PC-9 (cell line): ENCODE data around the gene CDK5R1. TPM values are rescaled to one million over a fixed set of nuclear protein-coding genes. Genes with fewer than 3 reads are reported as not detected.

Source experiments
- BruUV-seq: library from RNA; stranded (reverse); fragments of 400-500 nt; replicated peaks from 2 replicates; lab custom pipeline; 2021; lab: Mats Ljungman, UMichigan
- CTCF ChIA-PET: fragments of 300-600 bp; sonication (Branson Sonifier 250); formaldehyde crosslinking; loops from one replicate; lab custom pipeline; 2022; ENCODE audit warnings: antibody characterized with exemption; lab: Charles Lee
- POLR2A ChIA-PET: fragments of 300-600 bp; sonication (Branson Sonifier 250); formaldehyde crosslinking; loops from one replicate; lab custom pipeline; 2022; ENCODE audit warnings: antibody characterized with exemption; ENCODE audit not compliant: unreplicated experiment; lab: Charles Lee
- DNase-seq, 2 experiments: peaks; one replicate each; pipeline versions ENCODE4 v3.0.0 to v3.0.0-alpha.2; 2015 to 2022; ENCODE audit warnings: mixed read lengths in 1 of 2
- H2AFZ ChIP-seq: fragments of 200-600 bp; sonication (generic); 2 replicates; pipeline ENCODE4 v1.8.1; 2017; ENCODE audit warnings: antibody characterized with exemption
- H3F3A ChIP-seq: fragments of 200-600 bp; sonication (generic); 2 replicates; pipeline ENCODE4 v1.8.1; 2017; ENCODE audit warnings: antibody characterized with exemption, mild to moderate bottlenecking, low read depth; ENCODE audit not compliant: insufficient read depth
- H3K27ac ChIP-seq: fragments of 200-600 bp; sonication (generic); 2 replicates; pipeline ENCODE4 v1.6.1; 2016; ENCODE audit warnings: mixed run types
- H3K27me3 ChIP-seq: fragments of 200-600 bp; sonication (generic); 2 replicates; pipeline ENCODE4 v1.6.1; 2016; ENCODE audit warnings: low read depth, mixed run types; ENCODE audit not compliant: insufficient read depth
- H3K36me3 ChIP-seq: fragments of 200-600 bp; sonication (generic); 2 replicates; pipeline ENCODE4 v1.6.1; 2016; ENCODE audit warnings: low read depth, mixed run types
- H3K4me1 ChIP-seq: fragments of 200-600 bp; sonication (generic); replicated peaks from 2 replicates; pipeline ENCODE4 v1.6.1; 2016; ENCODE audit warnings: mixed run types; ENCODE audit not compliant: insufficient read depth
- H3K4me2 ChIP-seq: fragments of 200-600 bp; sonication (generic); 2 replicates; pipeline ENCODE4 v1.6.1; 2017; ENCODE audit warnings: mixed run types
- H3K4me3 ChIP-seq: fragments of 200-600 bp; sonication (generic); 2 replicates; pipeline ENCODE4 v1.6.1; 2016; ENCODE audit warnings: mixed run types
- H3K79me2 ChIP-seq: fragments of 200-600 bp; sonication (generic); 2 replicates; pipeline ENCODE4 v1.6.1; 2017; ENCODE audit warnings: low read depth, mixed run types
- H3K9me2 ChIP-seq: fragments of 200-600 bp; sonication (generic); 2 replicates; pipeline ENCODE4 v1.8.1; 2017; ENCODE audit warnings: mild to moderate bottlenecking; ENCODE audit not compliant: insufficient read depth
- H3K9me3 ChIP-seq: fragments of 200-600 bp; sonication (generic); 2 replicates; pipeline ENCODE4 v1.8.1; 2016; ENCODE audit warnings: low read depth; ENCODE audit not compliant: insufficient read depth
- H4K20me1 ChIP-seq: fragments of 200-600 bp; sonication (generic); 2 replicates; pipeline ENCODE4 v1.8.1; 2017; ENCODE audit not compliant: insufficient read depth
- EZH2 ChIP-seq: fragments of 200-600 bp; sonication (generic); IDR thresholded peaks from 2 replicates; pipeline ENCODE4 v1.8.0; 2017; ENCODE audit warnings: antibody characterized with exemption, low read depth
- intact Hi-C: fragments of 100-400 bp; cut with micrococcal nuclease; formaldehyde crosslinking; loops from one replicate; pipeline ENCODE4 v1.10.0; 2022; ENCODE audit not compliant: unreplicated experiment
- total RNA-seq: library from RNA; stranded (reverse); gene quantifications from 2 replicates; pipeline ENCODE4 v1.2.3, GENCODE V29; 2021
- TF ChIP-seq, protein P1 (sequence below): fragments of 200-600 bp; sonication (generic); conservative IDR thresholded peaks from 2 replicates; pipeline ENCODE4 v1.6.1; 2017; ENCODE audit warnings: mixed run types, antibody characterized with exemption, mild to moderate bottlenecking, moderate library complexity

CDK5R1 gene
- total RNA-seq, 1 experiment from 2014 or later = 2.1 TPM

GRCh38 chr17:32516450-32516849, 29.7 kb downstream of the CDK5R1 start:
- no peaks in the 10 kb centered on the region for H3F3A ChIP-seq
- no peaks in the 10 kb centered on the region for H3K79me2 ChIP-seq
- no peaks in the 10 kb centered on the region for H3K9me3 ChIP-seq
- no peak for DNase-seq
- POLR2A ChIA-PET = no interaction called here
- no peak overlapping the region for H2AFZ ChIP-seq
- intact Hi-C loops = no loop called here
- H3K27me3 ChIP-seq = no peaks in the 10 kb centered on the region
- no peak overlapping the region for H3K4me2 ChIP-seq
- H3K9me2 ChIP-seq = no peaks in the 10 kb centered on the region
- CTCF ChIA-PET = no interaction called here
- no peak overlapping the region for H3K4me3 ChIP-seq
- BruUV-seq = no TSS peak
- no peak overlapping the region for H3K27ac ChIP-seq
- no peaks in the 10 kb centered on the region for H3K36me3 ChIP-seq
- H4K20me1 ChIP-seq = no peaks in the 10 kb centered on the region
- no peak for TF ChIP-seq EZH2
- TF ChIP-seq, protein P1, sequence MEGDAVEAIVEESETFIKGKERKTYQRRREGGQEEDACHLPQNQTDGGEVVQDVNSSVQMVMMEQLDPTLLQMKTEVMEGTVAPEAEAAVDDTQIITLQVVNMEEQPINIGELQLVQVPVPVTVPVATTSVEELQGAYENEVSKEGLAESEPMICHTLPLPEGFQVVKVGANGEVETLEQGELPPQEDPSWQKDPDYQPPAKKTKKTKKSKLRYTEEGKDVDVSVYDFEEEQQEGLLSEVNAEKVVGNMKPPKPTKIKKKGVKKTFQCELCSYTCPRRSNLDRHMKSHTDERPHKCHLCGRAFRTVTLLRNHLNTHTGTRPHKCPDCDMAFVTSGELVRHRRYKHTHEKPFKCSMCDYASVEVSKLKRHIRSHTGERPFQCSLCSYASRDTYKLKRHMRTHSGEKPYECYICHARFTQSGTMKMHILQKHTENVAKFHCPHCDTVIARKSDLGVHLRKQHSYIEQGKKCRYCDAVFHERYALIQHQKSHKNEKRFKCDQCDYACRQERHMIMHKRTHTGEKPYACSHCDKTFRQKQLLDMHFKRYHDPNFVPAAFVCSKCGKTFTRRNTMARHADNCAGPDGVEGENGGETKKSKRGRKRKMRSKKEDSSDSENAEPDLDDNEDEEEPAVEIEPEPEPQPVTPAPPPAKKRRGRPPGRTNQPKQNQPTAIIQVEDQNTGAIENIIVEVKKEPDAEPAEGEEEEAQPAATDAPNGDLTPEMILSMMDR = no peak
- H3K4me1 ChIP-seq = 0 out of 2 replicates have a peak, but pooled peaks cover 4% of the 10 kb centered on the region

GRCh38 chr17:32516940-32517701, 30.3 kb downstream of the CDK5R1 start:
- Histone ChIP-seq H3K27me3 (no peaks in the 10 kb centered on the region), H3K9me3 (no peaks in the 10 kb centered on the region), H3K4me3 (no peak overlapping the region), H3K4me1 (0 out of 2 replicates have a peak, but pooled peaks cover 4% of the 10 kb centered on the region), H3F3A (no peaks in the 10 kb centered on the region), H3K36me3 (no peaks in the 10 kb centered on the region), H4K20me1 (no peaks in the 10 kb centered on the region), H3K4me2 (no peak overlapping the region), H3K9me2 (no peaks in the 10 kb centered on the region), H2AFZ (no peak overlapping the region), H3K79me2 (no peaks in the 10 kb centered on the region), H3K27ac (no peak overlapping the region)
- no peak for TF ChIP-seq EZH2
- TF ChIP-seq, protein P1 = no peak
- intact Hi-C loops = no loop called here
- CTCF ChIA-PET = no interaction called here
- POLR2A ChIA-PET = no interaction called here
- no peak for DNase-seq
- BruUV-seq = no TSS peak

- Histone ChIP-seq H3K36me3 (no peaks in the 10 kb centered on the region), H3K4me1 (0 out of 2 replicates have a peak, but pooled peaks cover 4% of the 10 kb centered on the region), H3K4me3 (no peak overlapping the region), H3K9me2 (no peaks in the 10 kb centered on the region), H3K9me3 (no peaks in the 10 kb centered on the region), H3K27me3 (no peaks in the 10 kb centered on the region), H2AFZ (no peak overlapping the region), H3K4me2 (no peak overlapping the region), H3F3A (no peaks in the 10 kb centered on the region), H3K79me2 (no peaks in the 10 kb centered on the region), H3K27ac (no peak overlapping the region), H4K20me1 (no peaks in the 10 kb centered on the region)
- DNase-seq = no peak
- CTCF ChIA-PET = no interaction called here
- BruUV-seq = no TSS peak
- TF ChIP-seq, protein P1 = no peak
- TF ChIP-seq EZH2 = no peak
- intact Hi-C loops = no loop called here
- POLR2A ChIA-PET = no interaction called here
These were observed 31.2 kb downstream of the CDK5R1 start for GRCh38 chr17:32517982-32518381.
